ENCODE results near the gene ABHD11. TPM values are rescaled to one million over a fixed set of nuclear protein-coding genes. Genes with fewer than 3 reads are reported as not detected.
A peak's percentile ranks its signal among the peaks of the same experiment; 100 is the strongest.

The ABHD11 gene
- total RNA-seq, 4 donors from 2014 or later: 4.4 to 14.1 (median 7.7) TPM

- no peak for DNase-seq
- intact Hi-C loops (cut with DNase I; ENCODE audit: low total_unique reads): no loop called here
- Histone ChIP-seq H3K27ac (no peak overlapping the region), H3K36me3 (no peaks in the 10 kb centered on the region), H3K9me3 (no peaks in the 10 kb centered on the region), H3K4me1 (peaks cover 6 to 14% of the 10 kb centered on the region in 2 donors), H3K4me3 (no peak overlapping the region), H3K27me3 (no peaks in the 10 kb centered on the region)
- TF ChIP-seq, protein P1, sequence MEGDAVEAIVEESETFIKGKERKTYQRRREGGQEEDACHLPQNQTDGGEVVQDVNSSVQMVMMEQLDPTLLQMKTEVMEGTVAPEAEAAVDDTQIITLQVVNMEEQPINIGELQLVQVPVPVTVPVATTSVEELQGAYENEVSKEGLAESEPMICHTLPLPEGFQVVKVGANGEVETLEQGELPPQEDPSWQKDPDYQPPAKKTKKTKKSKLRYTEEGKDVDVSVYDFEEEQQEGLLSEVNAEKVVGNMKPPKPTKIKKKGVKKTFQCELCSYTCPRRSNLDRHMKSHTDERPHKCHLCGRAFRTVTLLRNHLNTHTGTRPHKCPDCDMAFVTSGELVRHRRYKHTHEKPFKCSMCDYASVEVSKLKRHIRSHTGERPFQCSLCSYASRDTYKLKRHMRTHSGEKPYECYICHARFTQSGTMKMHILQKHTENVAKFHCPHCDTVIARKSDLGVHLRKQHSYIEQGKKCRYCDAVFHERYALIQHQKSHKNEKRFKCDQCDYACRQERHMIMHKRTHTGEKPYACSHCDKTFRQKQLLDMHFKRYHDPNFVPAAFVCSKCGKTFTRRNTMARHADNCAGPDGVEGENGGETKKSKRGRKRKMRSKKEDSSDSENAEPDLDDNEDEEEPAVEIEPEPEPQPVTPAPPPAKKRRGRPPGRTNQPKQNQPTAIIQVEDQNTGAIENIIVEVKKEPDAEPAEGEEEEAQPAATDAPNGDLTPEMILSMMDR (IDR thresholded peaks at IDR 0.05): no peak
- no peak for TF ChIP-seq POLR2A (IDR thresholded peaks at IDR 0.05)
Observed at GRCh38 chr7:73702226-73702625, 36.4 kb downstream of the ABHD11 start.

DNA sequence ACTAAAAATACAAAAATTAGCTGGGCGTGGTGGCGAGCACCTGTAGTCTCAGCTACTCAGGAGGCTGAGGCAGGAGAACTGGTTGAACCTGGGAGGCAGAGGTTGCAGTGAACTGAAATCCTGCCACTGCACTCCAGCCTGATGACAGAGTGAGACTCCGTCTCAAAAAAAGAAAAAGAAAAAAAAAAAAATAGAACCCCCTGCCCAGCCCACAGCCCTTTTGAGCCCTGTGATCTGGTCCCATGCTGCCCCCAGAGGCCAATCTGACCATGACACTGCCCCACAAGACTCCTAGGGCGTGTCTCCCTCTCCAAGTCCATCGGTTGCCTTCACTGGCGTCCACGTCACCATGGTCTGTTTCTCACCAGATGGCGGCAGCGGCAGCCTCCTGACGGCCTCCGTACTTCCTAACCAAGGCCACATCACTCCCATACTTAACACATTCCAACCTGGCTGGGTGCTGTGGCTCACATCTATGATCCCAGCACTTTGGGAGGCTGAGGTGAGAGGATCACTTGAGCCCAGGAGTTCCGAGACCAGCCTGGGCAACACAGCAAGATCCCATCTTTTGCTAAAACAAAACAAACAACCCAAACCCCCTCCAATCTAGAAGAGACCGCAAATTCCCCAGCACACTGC is 37.1 kb downstream of the ABHD11 start:
- Histone ChIP-seq H3K27me3 (no peaks in the 10 kb centered on the region), H3K27ac (no peak overlapping the region), H3K9me3 (no peaks in the 10 kb centered on the region), H3K4me1 (peaks cover 6 to 14% of the 10 kb centered on the region in 2 donors), H3K36me3 (no peaks in the 10 kb centered on the region), H3K4me3 (no peak overlapping the region)
- no peak for DNase-seq
- intact Hi-C loops (cut with DNase I; ENCODE audit: low total_unique reads): no loop called here
- TF ChIP-seq POLR2A (IDR thresholded peaks at IDR 0.05): no peak
- TF ChIP-seq, protein P1 (IDR thresholded peaks at IDR 0.05): peak in 2 of 4 experiments; percentile 23 to 40

GRCh38 chr7:73700581-73701134 is 37.9 kb downstream of the ABHD11 start:
- no peak for TF ChIP-seq POLR2A (IDR thresholded peaks at IDR 0.05)
- TF ChIP-seq, protein P1 (IDR thresholded peaks at IDR 0.05): no peak
- Histone ChIP-seq H3K4me1 (peaks cover 6 to 14% of the 10 kb centered on the region in 2 donors), H3K27ac (no peak overlapping the region), H3K4me3 (no peak overlapping the region), H3K36me3 (no peaks in the 10 kb centered on the region), H3K27me3 (no peaks in the 10 kb centered on the region), H3K9me3 (no peaks in the 10 kb centered on the region)
- no peak for DNase-seq
- intact Hi-C loops (cut with DNase I; ENCODE audit: low total_unique reads): no loop called here

DNA sequence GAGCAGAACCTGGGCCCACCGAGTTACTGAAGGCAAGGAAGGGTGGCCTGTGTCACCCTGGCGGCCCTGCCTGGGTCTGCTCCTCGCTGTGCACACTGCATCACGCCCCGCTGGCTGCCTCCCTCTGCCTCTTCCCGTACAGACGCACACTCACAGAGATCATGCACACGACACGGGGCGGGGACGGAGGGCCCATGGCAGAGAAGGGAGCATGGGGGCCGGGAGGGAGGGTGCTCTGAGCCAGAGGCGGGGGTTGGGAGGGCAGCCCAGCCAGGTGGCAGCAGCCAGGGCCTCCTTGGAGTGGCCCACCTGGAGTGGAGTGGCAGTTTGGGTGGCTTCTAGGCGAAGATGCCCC is 38.6 kb downstream of the ABHD11 start:
- no peaks in the 10 kb centered on the region for H3K9me3 ChIP-seq
- H3K27ac ChIP-seq: no peak overlapping the region
- TF ChIP-seq, protein P1 (IDR thresholded peaks at IDR 0.05): no peak
- TF ChIP-seq POLR2A (IDR thresholded peaks at IDR 0.05): no peak
- H3K4me3 ChIP-seq: no peak overlapping the region
- no peaks in the 10 kb centered on the region for H3K36me3 ChIP-seq
- H3K4me1 ChIP-seq: peaks cover 6 to 11% of the 10 kb centered on the region in 2 donors
- DNase-seq: no peak
- intact Hi-C loops (cut with DNase I; ENCODE audit: low total_unique reads): no loop called here
- H3K27me3 ChIP-seq: no peaks in the 10 kb centered on the region

DNA sequence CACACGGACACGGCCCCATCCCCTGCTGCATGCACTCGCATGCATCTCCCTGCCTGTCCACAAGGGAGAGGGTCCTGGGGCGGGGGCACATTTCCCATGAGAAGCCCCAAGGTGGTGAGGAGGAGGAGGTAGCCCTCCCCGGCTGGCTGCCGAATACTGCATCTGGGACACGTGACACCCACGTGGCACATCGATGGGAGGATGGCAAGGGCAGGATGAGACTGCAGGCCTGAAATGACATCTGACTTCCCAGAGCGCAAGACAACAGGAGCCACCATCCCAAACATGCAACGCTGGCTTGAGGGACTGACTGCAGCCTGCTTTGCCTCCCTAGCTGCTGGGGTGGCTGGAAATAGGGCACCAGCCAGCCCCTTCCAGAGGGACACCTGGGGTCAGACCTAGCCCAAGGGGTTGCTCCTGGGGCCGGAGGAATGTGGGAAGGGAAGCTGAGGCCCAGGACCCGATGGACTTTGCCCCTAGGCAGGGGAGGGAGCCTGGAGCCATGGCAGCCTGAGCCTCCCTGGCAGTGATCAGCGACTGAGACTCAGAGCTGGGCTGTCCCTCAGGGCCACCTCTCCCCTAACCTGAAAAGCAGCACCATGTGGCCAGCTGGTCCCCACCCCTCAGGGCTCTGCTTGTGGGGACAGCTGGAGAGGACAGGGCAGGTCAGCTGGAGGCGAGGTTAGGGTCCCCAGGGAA is 39.1 kb downstream of the ABHD11 start:
- TF ChIP-seq POLR2A (IDR thresholded peaks at IDR 0.05): no peak
- TF ChIP-seq, protein P1 (IDR thresholded peaks at IDR 0.05): no peak
- Histone ChIP-seq H3K4me3 (no peak overlapping the region), H3K4me1 (peaks cover 2 to 5% of the 10 kb centered on the region in 2 donors), H3K9me3 (no peaks in the 10 kb centered on the region), H3K27ac (no peak overlapping the region), H3K36me3 (no peaks in the 10 kb centered on the region), H3K27me3 (no peaks in the 10 kb centered on the region)
- intact Hi-C loops (cut with DNase I; ENCODE audit: low total_unique reads): no loop called here
- DNase-seq: no peak

Measured in uterus (tissue), 4 donors.